ENCODE data around the gene PDE4B.

The PDE4B gene

DNA sequence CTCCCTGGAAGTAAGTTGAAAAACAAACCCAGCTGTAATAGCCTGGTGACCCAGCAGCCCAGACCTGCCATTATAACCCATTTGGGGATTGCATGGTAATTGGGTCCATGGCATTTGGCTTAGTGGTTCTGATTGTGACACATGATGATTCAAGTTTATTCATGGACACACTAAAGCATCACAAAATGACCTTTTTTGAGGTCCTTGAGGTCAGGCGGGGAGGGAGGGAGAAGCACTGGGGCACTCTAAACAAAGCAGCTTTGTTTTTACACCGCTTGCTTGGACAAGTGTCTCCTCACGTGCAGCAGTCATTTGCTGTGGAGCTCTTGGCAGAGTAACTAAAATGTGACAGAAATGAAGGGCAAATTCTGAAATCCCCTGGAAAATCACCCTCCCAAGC is 500.2 kb downstream of the PDE4B start:
- Histone ChIP-seq H3K27me3 (ENCODE audit: control insufficient read depth, insufficient read depth, low read length) (no peaks in the 10 kb centered on the region), H3K9ac (ENCODE audit: low read length) (no peak overlapping the region), H3K4me1 (ENCODE audit: control insufficient read depth, insufficient read depth, low read length) (no peaks in the 10 kb centered on the region), H3K36me3 (ENCODE audit: control insufficient read depth, insufficient read depth, low read length) (no peaks in the 10 kb centered on the region), H3K27ac (ENCODE audit: low read depth, low read length) (no peak overlapping the region), H3K4me3 (ENCODE audit: low read length) (no peak overlapping the region)

GRCh38 chr1:66294707-66295370 is 502.1 kb downstream of the PDE4B start:
- H3K4me3 ChIP-seq (ENCODE audit: low read length), result no peak overlapping the region
- H3K4me1 ChIP-seq (ENCODE audit: control insufficient read depth, insufficient read depth, low read length), result no peaks in the 10 kb centered on the region
- H3K36me3 ChIP-seq (ENCODE audit: control insufficient read depth, insufficient read depth, low read length), result no peaks in the 10 kb centered on the region
- no peak overlapping the region for H3K9ac ChIP-seq (ENCODE audit: low read length)
- H3K27ac ChIP-seq (ENCODE audit: low read depth, low read length), result no peak overlapping the region
- H3K27me3 ChIP-seq (ENCODE audit: control insufficient read depth, insufficient read depth, low read length), result no peaks in the 10 kb centered on the region

- H3K27me3 ChIP-seq (ENCODE audit: control insufficient read depth, insufficient read depth, low read length), result no peaks in the 10 kb centered on the region
- H3K4me3 ChIP-seq (ENCODE audit: low read length), result no peak overlapping the region
- H3K27ac ChIP-seq (ENCODE audit: low read depth, low read length), result no peak overlapping the region
- H3K36me3 ChIP-seq (ENCODE audit: control insufficient read depth, insufficient read depth, low read length), result no peaks in the 10 kb centered on the region
- no peak overlapping the region for H3K9ac ChIP-seq (ENCODE audit: low read length)
- H3K4me1 ChIP-seq (ENCODE audit: control insufficient read depth, insufficient read depth, low read length), result no peaks in the 10 kb centered on the region
Measured at GRCh38 chr1:66295803-66296202, 503.1 kb downstream of the PDE4B start.

GRCh38 chr1:66296370-66296769 is 503.7 kb downstream of the PDE4B start:
- H3K27ac ChIP-seq (ENCODE audit: low read depth, low read length), result no peak overlapping the region
- no peaks in the 10 kb centered on the region for H3K4me1 ChIP-seq (ENCODE audit: control insufficient read depth, insufficient read depth, low read length)
- no peak overlapping the region for H3K9ac ChIP-seq (ENCODE audit: low read length)
- H3K4me3 ChIP-seq (ENCODE audit: low read length), result no peak overlapping the region
- H3K36me3 ChIP-seq (ENCODE audit: control insufficient read depth, insufficient read depth, low read length), result no peaks in the 10 kb centered on the region
- no peaks in the 10 kb centered on the region for H3K27me3 ChIP-seq (ENCODE audit: control insufficient read depth, insufficient read depth, low read length)

DNA sequence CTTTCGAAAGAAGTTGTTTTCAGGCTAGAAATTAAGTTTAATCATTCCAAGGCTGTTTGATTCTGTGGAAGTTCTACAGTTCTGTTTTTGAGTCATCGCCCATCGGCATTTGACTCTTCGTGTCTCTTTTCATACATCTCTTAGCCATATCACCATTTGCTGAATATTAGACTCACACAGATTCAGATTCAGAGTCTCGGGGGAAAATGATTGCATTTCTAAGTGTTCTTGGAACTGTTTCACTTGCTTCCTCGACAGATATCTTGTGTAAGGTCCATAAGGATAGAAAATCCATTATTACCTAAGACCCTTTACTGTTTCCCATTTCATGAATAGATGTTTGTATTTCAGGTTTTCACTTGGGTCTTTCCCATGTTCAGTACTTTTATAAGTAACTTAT is 504.3 kb downstream of the PDE4B start:
- Histone ChIP-seq H3K4me3 (ENCODE audit: low read length) (no peak overlapping the region), H3K27ac (ENCODE audit: low read depth, low read length) (no peak overlapping the region), H3K4me1 (ENCODE audit: control insufficient read depth, insufficient read depth, low read length) (no peaks in the 10 kb centered on the region), H3K27me3 (ENCODE audit: control insufficient read depth, insufficient read depth, low read length) (no peaks in the 10 kb centered on the region), H3K9ac (ENCODE audit: low read length) (no peak overlapping the region), H3K36me3 (ENCODE audit: control insufficient read depth, insufficient read depth, low read length) (no peaks in the 10 kb centered on the region)

- Histone ChIP-seq H3K4me3 (ENCODE audit: low read length) (no peak overlapping the region), H3K4me1 (ENCODE audit: control insufficient read depth, insufficient read depth, low read length) (no peaks in the 10 kb centered on the region), H3K9ac (ENCODE audit: low read length) (no peak overlapping the region), H3K27me3 (ENCODE audit: control insufficient read depth, insufficient read depth, low read length) (no peaks in the 10 kb centered on the region), H3K27ac (ENCODE audit: low read depth, low read length) (no peak overlapping the region), H3K36me3 (ENCODE audit: control insufficient read depth, insufficient read depth, low read length) (no peaks in the 10 kb centered on the region)
Measured at GRCh38 chr1:66298464-66298863, 505.8 kb downstream of the PDE4B start.

GRCh38 chr1:66300280-66300971 is 507.7 kb downstream of the PDE4B start:
- H3K27me3 ChIP-seq (ENCODE audit: control insufficient read depth, insufficient read depth, low read length), result no peaks in the 10 kb centered on the region
- H3K4me3 ChIP-seq (ENCODE audit: low read length), result no peak overlapping the region
- no peaks in the 10 kb centered on the region for H3K4me1 ChIP-seq (ENCODE audit: control insufficient read depth, insufficient read depth, low read length)
- no peak overlapping the region for H3K9ac ChIP-seq (ENCODE audit: low read length)
- no peak overlapping the region for H3K27ac ChIP-seq (ENCODE audit: low read depth, low read length)
- no peaks in the 10 kb centered on the region for H3K36me3 ChIP-seq (ENCODE audit: control insufficient read depth, insufficient read depth, low read length)

DNA sequence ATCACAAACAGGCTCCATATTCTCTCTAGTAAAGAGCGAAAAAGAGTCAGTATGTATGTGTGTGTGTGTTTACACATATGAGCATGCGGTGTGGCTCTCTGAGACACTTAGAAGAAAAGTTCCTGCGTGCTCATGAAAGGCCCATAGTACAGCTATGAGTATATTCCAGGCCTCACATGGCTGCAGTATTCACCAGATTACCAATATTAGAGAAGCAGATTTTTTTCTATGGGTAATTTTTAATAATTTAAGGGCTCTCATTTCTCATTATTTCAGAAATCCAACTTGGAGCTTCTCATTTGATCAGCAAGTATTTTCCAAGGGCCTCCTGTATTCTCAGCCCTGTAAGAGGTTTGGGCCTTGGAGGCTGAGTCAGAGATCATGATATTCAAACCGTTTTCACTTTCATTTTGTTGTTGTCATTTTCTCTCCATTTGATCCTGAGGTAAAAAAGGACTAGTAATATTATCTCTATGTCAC is 508.3 kb downstream of the PDE4B start:
- Histone ChIP-seq H3K36me3 (ENCODE audit: control insufficient read depth, insufficient read depth, low read length) (no peaks in the 10 kb centered on the region), H3K27ac (ENCODE audit: low read depth, low read length) (no peak overlapping the region), H3K4me3 (ENCODE audit: low read length) (no peak overlapping the region), H3K4me1 (ENCODE audit: control insufficient read depth, insufficient read depth, low read length) (no peaks in the 10 kb centered on the region), H3K27me3 (ENCODE audit: control insufficient read depth, insufficient read depth, low read length) (no peaks in the 10 kb centered on the region), H3K9ac (ENCODE audit: low read length) (no peak overlapping the region)

GRCh38 chr1:66302184-66302742 is 509.6 kb downstream of the PDE4B start:
- H3K9ac ChIP-seq (ENCODE audit: low read length), result no peak overlapping the region
- H3K4me3 ChIP-seq (ENCODE audit: low read length), result no peak overlapping the region
- H3K36me3 ChIP-seq (ENCODE audit: control insufficient read depth, insufficient read depth, low read length), result no peaks in the 10 kb centered on the region
- H3K4me1 ChIP-seq (ENCODE audit: control insufficient read depth, insufficient read depth, low read length), result no peaks in the 10 kb centered on the region
- H3K27me3 ChIP-seq (ENCODE audit: control insufficient read depth, insufficient read depth, low read length), result no peaks in the 10 kb centered on the region
- no peak overlapping the region for H3K27ac ChIP-seq (ENCODE audit: low read depth, low read length)

- no peaks in the 10 kb centered on the region for H3K4me1 ChIP-seq (ENCODE audit: control insufficient read depth, insufficient read depth, low read length)
- H3K27me3 ChIP-seq (ENCODE audit: control insufficient read depth, insufficient read depth, low read length), result no peaks in the 10 kb centered on the region
- no peak overlapping the region for H3K9ac ChIP-seq (ENCODE audit: low read length)
- H3K4me3 ChIP-seq (ENCODE audit: low read length), result no peak overlapping the region
- H3K27ac ChIP-seq (ENCODE audit: low read depth, low read length), result no peak overlapping the region
- no peaks in the 10 kb centered on the region for H3K36me3 ChIP-seq (ENCODE audit: control insufficient read depth, insufficient read depth, low read length)
Measured at GRCh38 chr1:66302815-66303214, 510.1 kb downstream of the PDE4B start.

- H3K4me3 ChIP-seq (ENCODE audit: low read length), result no peak overlapping the region
- no peaks in the 10 kb centered on the region for H3K27me3 ChIP-seq (ENCODE audit: control insufficient read depth, insufficient read depth, low read length)
- H3K36me3 ChIP-seq (ENCODE audit: control insufficient read depth, insufficient read depth, low read length), result no peaks in the 10 kb centered on the region
- no peaks in the 10 kb centered on the region for H3K4me1 ChIP-seq (ENCODE audit: control insufficient read depth, insufficient read depth, low read length)
- no peak overlapping the region for H3K9ac ChIP-seq (ENCODE audit: low read length)
- H3K27ac ChIP-seq (ENCODE audit: low read depth, low read length), result no peak overlapping the region
Measured at GRCh38 chr1:66303646-66304045, 511.0 kb downstream of the PDE4B start.

- H3K4me3 ChIP-seq (ENCODE audit: low read length), result no peak overlapping the region
- no peaks in the 10 kb centered on the region for H3K4me1 ChIP-seq (ENCODE audit: control insufficient read depth, insufficient read depth, low read length)
- no peaks in the 10 kb centered on the region for H3K36me3 ChIP-seq (ENCODE audit: control insufficient read depth, insufficient read depth, low read length)
- H3K27me3 ChIP-seq (ENCODE audit: control insufficient read depth, insufficient read depth, low read length), result no peaks in the 10 kb centered on the region
- no peak overlapping the region for H3K9ac ChIP-seq (ENCODE audit: low read length)
- no peak overlapping the region for H3K27ac ChIP-seq (ENCODE audit: low read depth, low read length)
Measured at GRCh38 chr1:66304128-66304527, 511.4 kb downstream of the PDE4B start.

DNA sequence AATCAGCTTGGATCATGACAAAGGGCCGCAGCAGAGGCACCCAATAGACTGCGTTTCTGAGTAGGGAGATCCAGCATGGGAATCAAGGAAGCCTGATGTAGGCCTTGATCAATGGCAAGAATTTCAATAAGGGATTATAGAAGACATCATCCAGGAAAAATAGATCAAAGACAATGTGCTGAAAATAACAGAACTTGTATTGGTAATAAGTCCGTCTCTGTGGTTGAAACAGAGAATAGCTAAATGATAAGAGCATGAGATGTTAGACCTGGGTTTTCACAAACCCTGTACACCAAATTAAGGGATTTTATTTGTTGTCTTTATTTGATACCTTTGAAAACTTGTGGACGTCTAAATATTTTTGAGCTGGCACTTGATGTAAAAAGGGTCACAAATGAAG is 513.2 kb downstream of the PDE4B start:
- Histone ChIP-seq H3K27ac (ENCODE audit: low read depth, low read length) (no peak overlapping the region), H3K27me3 (ENCODE audit: control insufficient read depth, insufficient read depth, low read length) (no peaks in the 10 kb centered on the region), H3K4me3 (ENCODE audit: low read length) (no peak overlapping the region), H3K4me1 (ENCODE audit: control insufficient read depth, insufficient read depth, low read length) (no peaks in the 10 kb centered on the region), H3K36me3 (ENCODE audit: control insufficient read depth, insufficient read depth, low read length) (no peaks in the 10 kb centered on the region), H3K9ac (ENCODE audit: low read length) (no peak overlapping the region)

Data from rectal smooth muscle tissue (tissue), 1 donor.